SU-DHL-6 (cell line): ENCODE data around the gene CCND3.

Experiments used
- CTCF ChIP-seq: fragments of 200-600 bp; sonication (generic); IDR thresholded peaks from one replicate; pipeline ENCODE4 v1.5.1; 2017; ENCODE audit warnings: antibody characterized with exemption, mild to moderate bottlenecking, low read length, moderate library complexity; ENCODE audit not compliant: insufficient read depth, poor library complexity, severe bottlenecking
- EZH2phosphoT487 ChIP-seq: fragments of 200-600 bp; sonication (generic), shearing (Covaris generic); conservative IDR thresholded peaks from 2 replicates; pipeline ENCODE4 v1.6.1; 2018; ENCODE audit warnings: mild to moderate bottlenecking, antibody characterized with exemption, low read length, moderate library complexity, mixed read lengths

GRCh38 chr6:41894366-41895299 lies 47.0 kb downstream of the CCND3 start:
- TF ChIP-seq CTCF (no peak), EZH2phosphoT487 (no peak)
